ENCODE results near the gene MTRR. TPM values are rescaled to one million over a fixed set of nuclear protein-coding genes. Genes with fewer than 3 reads are reported as not detected.

Gene MTRR
- total and polyA plus RNA-seq, 12 donors, result 9.3 to 66.0 (median 38.2) TPM

DNA sequence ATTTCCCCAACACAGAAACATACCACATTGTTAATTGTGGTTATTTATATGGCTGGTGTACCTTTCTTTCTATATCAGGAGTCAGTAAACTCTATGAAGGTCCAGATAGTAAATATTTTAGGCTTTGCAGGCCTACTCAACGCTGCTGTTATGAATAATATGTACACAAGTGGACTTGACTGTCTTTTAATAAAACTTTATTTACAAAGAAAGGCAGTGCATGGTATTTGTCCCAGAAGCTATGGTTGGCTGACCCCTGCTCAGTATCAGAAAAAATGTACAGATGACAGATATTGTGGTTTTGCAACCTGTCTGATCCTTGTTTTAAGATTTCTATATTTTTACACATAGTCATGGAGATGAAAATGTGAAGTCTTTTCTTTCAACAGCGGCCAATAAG lies 5.7 kb downstream of the MTRR start:
- WGBS, 4 donors, result 93 to 100% (median 98%) methylated on average over 2 of the region's 2 CpGs
- H3K27me3 ChIP-seq, result no peaks in the 10 kb centered on the region
- intact Hi-C loops (cut with DNase I), result no loop called here
- H3K36me3 ChIP-seq (replicated peaks in 1 of 2), result peaks cover 0 to 28% of the 10 kb centered on the region in 2 donors
- H3K9me3 ChIP-seq (replicated peaks in 1 of 3), result no peaks in the 10 kb centered on the region
- H3K27ac ChIP-seq, result no peak overlapping the region
- DNase-seq, result no peak
- peaks cover 6 to 40% of the 10 kb centered on the region in 2 donors for H3K4me1 ChIP-seq (replicated peaks in 1 of 2)
- no peak overlapping the region for H3K4me3 ChIP-seq
- TF ChIP-seq, protein P1, sequence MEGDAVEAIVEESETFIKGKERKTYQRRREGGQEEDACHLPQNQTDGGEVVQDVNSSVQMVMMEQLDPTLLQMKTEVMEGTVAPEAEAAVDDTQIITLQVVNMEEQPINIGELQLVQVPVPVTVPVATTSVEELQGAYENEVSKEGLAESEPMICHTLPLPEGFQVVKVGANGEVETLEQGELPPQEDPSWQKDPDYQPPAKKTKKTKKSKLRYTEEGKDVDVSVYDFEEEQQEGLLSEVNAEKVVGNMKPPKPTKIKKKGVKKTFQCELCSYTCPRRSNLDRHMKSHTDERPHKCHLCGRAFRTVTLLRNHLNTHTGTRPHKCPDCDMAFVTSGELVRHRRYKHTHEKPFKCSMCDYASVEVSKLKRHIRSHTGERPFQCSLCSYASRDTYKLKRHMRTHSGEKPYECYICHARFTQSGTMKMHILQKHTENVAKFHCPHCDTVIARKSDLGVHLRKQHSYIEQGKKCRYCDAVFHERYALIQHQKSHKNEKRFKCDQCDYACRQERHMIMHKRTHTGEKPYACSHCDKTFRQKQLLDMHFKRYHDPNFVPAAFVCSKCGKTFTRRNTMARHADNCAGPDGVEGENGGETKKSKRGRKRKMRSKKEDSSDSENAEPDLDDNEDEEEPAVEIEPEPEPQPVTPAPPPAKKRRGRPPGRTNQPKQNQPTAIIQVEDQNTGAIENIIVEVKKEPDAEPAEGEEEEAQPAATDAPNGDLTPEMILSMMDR (IDR thresholded peaks at IDR 0.05), result no peak
- TF ChIP-seq POLR2A (IDR thresholded peaks at IDR 0.05), result no peak

DNA sequence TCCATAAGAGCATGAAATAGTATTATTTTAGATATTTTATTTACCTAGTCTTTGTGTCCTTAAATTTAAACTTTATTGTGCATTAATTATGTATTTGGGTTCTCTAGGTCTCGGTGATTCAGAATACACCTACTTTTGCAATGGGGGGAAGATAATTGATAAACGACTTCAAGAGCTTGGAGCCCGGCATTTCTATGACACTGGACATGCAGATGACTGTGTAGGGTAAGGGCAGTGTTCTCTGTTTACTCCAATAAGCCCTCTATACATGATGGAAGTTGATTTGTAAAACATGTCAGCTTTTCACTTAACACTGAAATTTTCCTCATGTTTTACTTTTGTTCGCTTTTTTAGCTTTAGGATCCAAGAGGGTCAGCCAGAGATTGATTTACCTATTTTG lies 6.2 kb downstream of the MTRR start:
- no peaks in the 10 kb centered on the region for H3K27me3 ChIP-seq
- H3K27ac ChIP-seq, result no peak overlapping the region
- peaks cover 6 to 37% of the 10 kb centered on the region in 2 donors for H3K4me1 ChIP-seq (replicated peaks in 1 of 2)
- intact Hi-C loops (cut with DNase I), result no loop called here
- no peak overlapping the region for H3K4me3 ChIP-seq
- TF ChIP-seq, protein P1 (IDR thresholded peaks at IDR 0.05), result no peak
- TF ChIP-seq POLR2A (IDR thresholded peaks at IDR 0.05), result no peak
- H3K9me3 ChIP-seq (replicated peaks in 1 of 3), result no peaks in the 10 kb centered on the region
- no peak for DNase-seq
- H3K36me3 ChIP-seq (replicated peaks in 1 of 2), result peaks cover 0 to 31% of the 10 kb centered on the region in 2 donors
- whole genome bisulfite sequencing, 4 donors, result 94 to 98% (median 96%) methylated on average over 4 of the region's 4 CpGs

DNA sequence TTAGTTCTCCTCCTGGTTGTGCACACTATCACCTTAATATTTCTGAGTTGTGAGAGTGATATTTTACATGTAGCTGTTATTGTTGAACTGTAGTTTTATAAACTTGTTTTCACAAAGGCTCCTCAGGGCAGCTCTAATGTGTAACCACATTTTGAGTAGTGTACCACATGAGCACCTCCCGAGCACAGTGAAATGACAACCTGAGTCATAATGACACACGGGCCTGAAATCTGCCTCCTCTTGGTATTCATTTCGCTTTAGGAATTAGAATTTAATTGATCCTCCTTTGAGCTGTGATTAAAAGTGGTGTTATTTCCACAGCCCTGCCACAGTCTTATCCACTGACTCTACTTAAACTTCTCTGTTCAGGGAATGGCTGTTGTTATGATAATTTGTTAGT lies 7.9 kb downstream of the MTRR start:
- peak in 5 of 7 donors; percentile 21 to 62 (median 43) for DNase-seq
- Histone ChIP-seq H3K27me3 (no peaks in the 10 kb centered on the region), H3K9me3 (replicated peaks in 1 of 3) (no peaks in the 10 kb centered on the region), H3K4me3 (no peak overlapping the region), H3K36me3 (replicated peaks in 1 of 2) (peaks cover 0 to 38% of the 10 kb centered on the region in 2 donors), H3K27ac (peak overlapping the region in 2 of 5 donors; percentile 29 to 45), H3K4me1 (replicated peaks in 1 of 2) (peaks cover 6 to 24% of the 10 kb centered on the region in 2 donors)
- whole genome bisulfite sequencing, 4 donors, result 23 to 65% (median 51%) methylated on average over 3 of the region's 3 CpGs
- intact Hi-C loops (cut with DNase I), result no loop called here
- no peak for TF ChIP-seq POLR2A (IDR thresholded peaks at IDR 0.05)
- TF ChIP-seq, protein P1 (IDR thresholded peaks at IDR 0.05), result no peak

DNA sequence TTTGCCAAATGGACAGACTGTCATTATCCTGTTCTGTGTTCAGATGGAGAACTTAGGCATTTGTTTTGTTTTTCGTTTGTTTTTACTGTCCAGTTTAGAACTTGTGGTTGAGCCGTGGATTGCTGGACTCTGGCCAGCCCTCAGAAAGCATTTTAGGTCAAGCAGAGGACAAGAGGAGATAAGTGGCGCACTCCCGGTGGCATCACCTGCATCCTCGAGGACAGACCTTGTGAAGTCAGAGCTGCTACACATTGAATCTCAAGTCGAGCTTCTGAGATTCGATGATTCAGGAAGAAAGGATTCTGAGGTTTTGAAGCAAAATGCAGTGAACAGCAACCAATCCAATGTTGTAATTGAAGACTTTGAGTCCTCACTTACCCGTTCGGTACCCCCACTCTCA lies 8.9 kb downstream of the MTRR start:
- DNase-seq, result peak in 6 of 7 donors; percentile 43 to 82 (median 63)
- Histone ChIP-seq H3K4me1 (replicated peaks in 1 of 2) (peaks cover 6 to 24% of the 10 kb centered on the region in 2 donors), H3K27me3 (no peaks in the 10 kb centered on the region), H3K27ac (no peak overlapping the region), H3K36me3 (replicated peaks in 1 of 2) (peaks cover 0 to 47% of the 10 kb centered on the region in 2 donors), H3K9me3 (replicated peaks in 1 of 3) (no peaks in the 10 kb centered on the region), H3K4me3 (no peak overlapping the region)
- WGBS, 4 donors, result 45 to 60% (median 50%) methylated on average over 9 of the region's 9 CpGs
- no peak for TF ChIP-seq POLR2A (IDR thresholded peaks at IDR 0.05)
- TF ChIP-seq, protein P1 (IDR thresholded peaks at IDR 0.05), result no peak
- intact Hi-C loops (cut with DNase I), result no loop called here

All from adrenal gland (tissue), 12 donors.